K562 (cell line): Measurements from ENCODE around the gene BRD3.

Experiments used
- CREB1 ChIP-seq, 2 experiments: sonication (generic) in 1 of 2; formaldehyde crosslinking in 1 of 2; IDR thresholded peaks; 2 replicates each; pipeline versions ENCODE4 v1.6.1 to v1.8.0; 2012 to 2022; ENCODE audit warnings: inconsistent platforms in 1 of 2, mild to moderate bottlenecking in 1 of 2, missing genetic modification reagents in 1 of 2, moderate library complexity in 1 of 2
- MAFK ChIP-seq: IDR thresholded peaks from 2 replicates; pipeline ENCODE4 v1.6.1; 2011; ENCODE audit warnings: low read length, improper control_type of control experiment
- MCM5 ChIP-seq: fragments of 450-650 bp; IDR thresholded peaks from 2 replicates; pipeline ENCODE4 v1.6.1; 2016; ENCODE audit warnings: low read depth
- NFIX ChIP-seq: fragments of 250-450 bp; sonication (Bioruptor Pico); IDR thresholded peaks from 2 replicates; pipeline ENCODE4 v1.4.0; 2020; ENCODE audit warnings: low read depth, mild to moderate bottlenecking, moderate library complexity
- ZNF263 ChIP-seq: sonication (generic); formaldehyde crosslinking; IDR thresholded peaks from 2 replicates; pipeline ENCODE4 v1.8.0; 2022; ENCODE audit warnings: mild to moderate bottlenecking, missing genetic modification reagents, borderline replicate concordance

DNA sequence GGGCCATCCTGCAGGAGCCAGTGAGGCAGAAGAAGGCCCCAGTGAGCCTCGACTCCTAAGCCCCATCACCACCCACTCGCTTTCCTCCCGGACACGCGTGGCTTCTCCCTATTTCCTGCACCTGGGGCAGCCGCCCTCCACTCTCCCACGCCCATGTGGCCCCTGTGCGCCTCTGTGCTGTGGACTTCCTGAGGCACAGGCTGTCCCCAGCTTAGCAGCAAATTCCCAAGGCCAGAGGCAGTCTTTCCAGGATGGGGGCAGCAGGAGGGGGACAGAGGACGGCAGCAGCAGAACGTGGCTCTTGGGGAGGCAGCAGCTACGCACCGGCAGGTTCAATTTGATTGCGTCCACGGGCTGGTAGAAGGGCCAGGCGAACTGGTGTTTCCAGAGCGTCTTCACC lies 14.9 kb downstream of the BRD3 start:
- TF ChIP-seq CREB1 (IDR thresholded peaks at IDR 0.05) (no peak), CREB1 (CRISPR knock-in tag; IDR thresholded peaks at IDR 0.05) (no peak), MCM5 (no peak), NFIX (CRISPR knock-in tag) (no peak), MAFK (no peak), ZNF263 (CRISPR knock-in tag) (no peak)
